AG04449 (cell line): ENCODE data around the gene KNG1.
"Not testable (repeated sequence)": the region's sequence is repeated elsewhere in the genome, so short reads cannot be mapped to it uniquely, and the experiment has no call there.

Experiments used
- CTCF ChIA-PET: fragments of 350-600 bp; formaldehyde crosslinking; extraction: SDS; loops from one replicate; lab custom pipeline; 2021; ENCODE audit warnings: antibody characterized with exemption; lab: Yijun Ruan, JAX
- POLR2A ChIA-PET: fragments of 400-600, 350-600 bp; formaldehyde crosslinking; extraction: SDS; loops from one replicate; lab custom pipeline; 2020; ENCODE audit warnings: antibody characterized with exemption, inconsistent platforms; lab: Yijun Ruan, JAX
- DNase-seq: peaks from one replicate; pipeline ENCODE4 v3.0.0-alpha.2; 2010; ENCODE audit warnings: low read depth, low spot score
- H3K4me3 ChIP-seq: 2 replicates; pipeline ENCODE4 v1.5.1; 2011; ENCODE audit warnings: low read depth, mild to moderate bottlenecking, control low read depth, low read length
- CTCF ChIP-seq: IDR thresholded peaks from one replicate; pipeline ENCODE4 v1.5.1; 2011; ENCODE audit warnings: mild to moderate bottlenecking, moderate library complexity, low read length, control low read depth, inconsistent platforms; ENCODE audit not compliant: insufficient read depth; ENCODE audit errors: missing control alignments

Gene KNG1

GRCh38 chr3:186679151-186679550 lies 38.0 kb upstream of the KNG1 start:
- no peak for TF ChIP-seq CTCF
- DNase-seq = no peak
- ChIA-PET POLR2A (interaction anchor here (0.5 kb wide), 1 partner anchor 469 kb away, joined by 3 read pairs; no protein-coding TSS in a partner anchor), CTCF (no interaction called here)
- no peak overlapping the region for H3K4me3 ChIP-seq

GRCh38 chr3:186680869-186681268 lies 36.3 kb upstream of the KNG1 start:
- ChIA-PET POLR2A (no interaction called here), CTCF (no interaction called here)
- DNase-seq = no peak
- H3K4me3 ChIP-seq = no peak overlapping the region
- TF ChIP-seq CTCF = no peak

- TF ChIP-seq CTCF = no peak
- no peak overlapping the region for H3K4me3 ChIP-seq
- CTCF ChIA-PET = no interaction called here
- POLR2A ChIA-PET = no interaction called here
- no peak for DNase-seq
Measured at GRCh38 chr3:186682812-186683211, 34.3 kb upstream of the KNG1 start.

GRCh38 chr3:186683979-186684378 lies 33.2 kb upstream of the KNG1 start:
- TF ChIP-seq CTCF = no peak
- H3K4me3 ChIP-seq = no peak overlapping the region
- ChIA-PET POLR2A (no interaction called here), CTCF (no interaction called here)
- DNase-seq = no peak

- CTCF ChIA-PET, H3K4me3 ChIP-seq, DNase-seq, POLR2A ChIA-PET: not testable (repeated sequence)
Measured at GRCh38 chr3:186686475-186686874, 30.7 kb upstream of the KNG1 start.

GRCh38 chr3:186687120-186687651 lies 30.0 kb upstream of the KNG1 start:
- H3K4me3 ChIP-seq = no peak overlapping the region
- CTCF ChIA-PET = no interaction called here
- POLR2A ChIA-PET = no interaction called here
- no peak for DNase-seq
- TF ChIP-seq CTCF = no peak

- POLR2A ChIA-PET, H3K4me3 ChIP-seq, DNase-seq, CTCF ChIA-PET: not testable (repeated sequence)
Measured at GRCh38 chr3:186690304-186690703, 26.9 kb upstream of the KNG1 start.
